ENCODE measurements around the gene FOXA2. TPM values are rescaled to one million over a fixed set of nuclear protein-coding genes. Genes with fewer than 3 reads are reported as not detected.

FOXA2 gene
- total and polyA plus RNA-seq, 2 of the 13 experiments (the other 11 are each of a cell fraction or from before 2014, with no cell fraction given): 8.8 to 12.2 TPM

DNA sequence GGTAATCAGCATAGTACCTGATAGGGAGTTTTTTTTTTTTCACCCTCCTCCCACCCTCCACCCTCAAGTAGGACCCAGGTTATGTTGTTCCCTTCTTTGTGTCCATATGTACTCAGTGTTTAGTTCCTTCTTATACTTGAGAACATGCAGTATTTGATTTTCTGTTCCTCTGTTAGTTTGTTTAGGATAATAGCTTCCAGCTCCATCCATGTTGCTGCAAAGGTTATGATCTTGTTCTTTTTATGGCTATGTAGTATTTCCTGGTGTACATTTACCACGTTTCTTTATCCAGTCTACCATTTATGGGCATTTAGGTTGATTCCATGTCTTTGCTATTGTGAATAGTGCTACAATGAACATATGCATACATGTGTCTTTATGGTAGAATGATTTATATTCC lies 41.9 kb downstream of the FOXA2 start (continued):
- TF ChIP-seq, protein P1, sequence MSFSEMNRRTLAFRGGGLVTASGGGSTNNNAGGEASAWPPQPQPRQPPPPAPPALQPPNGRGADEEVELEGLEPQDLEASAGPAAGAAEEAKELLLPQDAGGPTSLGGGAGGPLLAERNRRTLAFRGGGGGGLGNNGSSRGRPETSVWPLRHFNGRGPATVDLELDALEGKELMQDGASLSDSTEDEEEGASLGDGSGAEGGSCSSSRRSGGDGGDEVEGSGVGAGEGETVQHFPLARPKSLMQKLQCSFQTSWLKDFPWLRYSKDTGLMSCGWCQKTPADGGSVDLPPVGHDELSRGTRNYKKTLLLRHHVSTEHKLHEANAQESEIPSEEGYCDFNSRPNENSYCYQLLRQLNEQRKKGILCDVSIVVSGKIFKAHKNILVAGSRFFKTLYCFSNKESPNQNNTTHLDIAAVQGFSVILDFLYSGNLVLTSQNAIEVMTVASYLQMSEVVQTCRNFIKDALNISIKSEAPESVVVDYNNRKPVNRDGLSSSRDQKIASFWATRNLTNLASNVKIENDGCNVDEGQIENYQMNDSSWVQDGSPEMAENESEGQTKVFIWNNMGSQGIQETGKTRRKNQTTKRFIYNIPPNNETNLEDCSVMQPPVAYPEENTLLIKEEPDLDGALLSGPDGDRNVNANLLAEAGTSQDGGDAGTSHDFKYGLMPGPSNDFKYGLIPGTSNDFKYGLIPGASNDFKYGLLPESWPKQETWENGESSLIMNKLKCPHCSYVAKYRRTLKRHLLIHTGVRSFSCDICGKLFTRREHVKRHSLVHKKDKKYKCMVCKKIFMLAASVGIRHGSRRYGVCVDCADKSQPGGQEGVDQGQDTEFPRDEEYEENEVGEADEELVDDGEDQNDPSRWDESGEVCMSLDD (CRISPR knock-in tag; IDR thresholded peaks at IDR 0.05; ENCODE audit: borderline replicate concordance): no peak
- TF ChIP-seq STAG1 (CRISPR knock-in tag; IDR thresholded peaks at IDR 0.05) (no peak), NR3C1 (CRISPR knock-in tag; IDR thresholded peaks at IDR 0.05) (no peak), ZSCAN21 (CRISPR knock-in tag; IDR thresholded peaks at IDR 0.05; ENCODE audit: borderline replicate concordance) (no peak), SMAD3 (CRISPR knock-in tag; IDR thresholded peaks at IDR 0.05) (no peak), ZNF788 (CRISPR knock-in tag; IDR thresholded peaks at IDR 0.05; ENCODE audit: borderline replicate concordance) (no peak), POLR2AphosphoS2 (IDR thresholded peaks at IDR 0.05; ENCODE audit: low read depth, low read length) (no peak)
- TF ChIP-seq, protein P2, sequence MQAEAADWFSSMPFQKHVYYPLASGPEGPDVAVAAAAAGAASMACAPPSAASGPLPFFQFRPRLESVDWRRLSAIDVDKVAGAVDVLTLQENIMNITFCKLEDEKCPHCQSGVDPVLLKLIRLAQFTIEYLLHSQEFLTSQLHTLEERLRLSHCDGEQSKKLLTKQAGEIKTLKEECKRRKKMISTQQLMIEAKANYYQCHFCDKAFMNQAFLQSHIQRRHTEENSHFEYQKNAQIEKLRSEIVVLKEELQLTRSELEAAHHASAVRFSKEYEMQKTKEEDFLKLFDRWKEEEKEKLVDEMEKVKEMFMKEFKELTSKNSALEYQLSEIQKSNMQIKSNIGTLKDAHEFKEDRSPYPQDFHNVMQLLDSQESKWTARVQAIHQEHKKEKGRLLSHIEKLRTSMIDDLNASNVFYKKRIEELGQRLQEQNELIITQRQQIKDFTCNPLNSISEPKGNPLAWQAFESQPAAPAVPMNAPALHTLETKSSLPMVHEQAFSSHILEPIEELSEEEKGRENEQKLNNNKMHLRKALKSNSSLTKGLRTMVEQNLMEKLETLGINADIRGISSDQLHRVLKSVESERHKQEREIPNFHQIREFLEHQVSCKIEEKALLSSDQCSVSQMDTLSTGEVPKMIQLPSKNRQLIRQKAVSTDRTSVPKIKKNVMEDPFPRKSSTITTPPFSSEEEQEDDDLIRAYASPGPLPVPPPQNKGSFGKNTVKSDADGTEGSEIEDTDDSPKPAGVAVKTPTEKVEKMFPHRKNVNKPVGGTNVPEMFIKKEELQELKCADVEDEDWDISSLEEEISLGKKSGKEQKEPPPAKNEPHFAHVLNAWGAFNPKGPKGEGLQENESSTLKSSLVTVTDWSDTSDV (CRISPR knock-in tag; IDR thresholded peaks at IDR 0.05): no peak
- TF ChIP-seq, protein P3, sequence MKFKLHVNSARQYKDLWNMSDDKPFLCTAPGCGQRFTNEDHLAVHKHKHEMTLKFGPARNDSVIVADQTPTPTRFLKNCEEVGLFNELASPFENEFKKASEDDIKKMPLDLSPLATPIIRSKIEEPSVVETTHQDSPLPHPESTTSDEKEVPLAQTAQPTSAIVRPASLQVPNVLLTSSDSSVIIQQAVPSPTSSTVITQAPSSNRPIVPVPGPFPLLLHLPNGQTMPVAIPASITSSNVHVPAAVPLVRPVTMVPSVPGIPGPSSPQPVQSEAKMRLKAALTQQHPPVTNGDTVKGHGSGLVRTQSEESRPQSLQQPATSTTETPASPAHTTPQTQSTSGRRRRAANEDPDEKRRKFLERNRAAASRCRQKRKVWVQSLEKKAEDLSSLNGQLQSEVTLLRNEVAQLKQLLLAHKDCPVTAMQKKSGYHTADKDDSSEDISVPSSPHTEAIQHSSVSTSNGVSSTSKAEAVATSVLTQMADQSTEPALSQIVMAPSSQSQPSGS (CRISPR knock-in tag; IDR thresholded peaks at IDR 0.05): no peak
